ENCODE data around the gene MYNN.
"Not testable (repeated sequence)": the region's sequence is repeated elsewhere in the genome, so short reads cannot be mapped to it uniquely, and the experiment has no call there.

MYNN gene

DNA sequence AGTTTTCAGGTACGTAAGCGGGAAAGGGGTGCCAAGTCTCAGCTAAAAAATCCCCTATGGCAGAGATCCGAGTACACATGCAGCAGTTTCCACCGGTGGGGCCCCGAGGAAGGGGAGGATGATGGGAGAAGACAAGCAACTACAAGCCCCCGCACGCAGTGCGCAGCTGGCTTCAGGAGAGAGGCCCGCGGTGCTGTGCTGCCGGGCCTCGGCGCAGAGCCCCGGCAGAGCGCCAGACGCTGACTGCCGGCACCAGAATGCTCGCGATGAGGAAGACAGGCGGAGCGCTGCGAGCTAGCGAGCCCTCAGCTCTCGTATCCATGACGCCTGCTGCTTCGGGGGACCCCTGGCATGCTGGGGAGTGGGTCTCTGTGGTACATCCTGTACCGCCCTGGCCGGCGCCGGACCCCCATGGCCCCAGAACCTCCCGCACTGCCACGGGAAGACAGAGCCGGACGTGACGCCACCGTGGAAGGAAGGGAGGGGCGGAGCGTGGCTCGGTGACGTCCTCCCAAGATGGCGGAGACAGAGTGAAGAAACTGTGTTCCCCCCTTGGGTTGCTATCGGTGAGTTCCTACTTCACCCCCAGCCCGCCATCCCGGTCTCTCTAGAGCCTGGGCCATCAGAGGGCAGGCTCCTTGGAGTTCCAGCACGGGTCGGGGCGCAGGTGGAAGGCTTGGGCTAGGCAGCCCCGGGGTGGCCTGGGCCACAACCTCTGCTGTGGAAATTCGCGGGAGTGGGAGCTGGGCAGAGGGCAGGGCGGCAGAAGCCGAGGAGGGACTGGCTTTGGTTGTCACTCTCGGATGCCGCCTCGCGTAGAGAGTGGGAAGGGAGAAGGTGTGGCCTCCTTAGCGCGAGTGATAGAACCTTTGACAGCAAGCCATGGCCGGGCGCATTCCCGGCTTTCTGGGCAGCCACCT is at the start of gene MYNN:
TSS of gene MYNN (plus strand) at position 500 of the 920 bp plus-strand sequence. CDS start 900 bp downstream, outside the sequence.
- H3K36me3 Mint-ChIP-seq = peaks cover 31% of the 10 kb centered on the region
- peak within 1 kb of the TSS; percentile 98 for H3K4me3 Mint-ChIP-seq
- H3K27ac Mint-ChIP-seq = peak within 1 kb of the TSS; percentile 100
- H3K4me1 Mint-ChIP-seq = peaks cover 49% of the 10 kb centered on the region
- no peaks in the 10 kb centered on the region for H3K9me3 Mint-ChIP-seq
- peak; percentile 96 for DNase-seq
- H3K27me3 Mint-ChIP-seq = peaks cover 11% of the 10 kb centered on the region
- CTCF ChIA-PET = interaction anchor here (1.1 to 1.6 kb wide), 2 partner anchors 39 to 266 kb away, joined by 3 to 6 read pairs; partner anchors contain the start of genes LRRC34 and LRRIQ4

DNA sequence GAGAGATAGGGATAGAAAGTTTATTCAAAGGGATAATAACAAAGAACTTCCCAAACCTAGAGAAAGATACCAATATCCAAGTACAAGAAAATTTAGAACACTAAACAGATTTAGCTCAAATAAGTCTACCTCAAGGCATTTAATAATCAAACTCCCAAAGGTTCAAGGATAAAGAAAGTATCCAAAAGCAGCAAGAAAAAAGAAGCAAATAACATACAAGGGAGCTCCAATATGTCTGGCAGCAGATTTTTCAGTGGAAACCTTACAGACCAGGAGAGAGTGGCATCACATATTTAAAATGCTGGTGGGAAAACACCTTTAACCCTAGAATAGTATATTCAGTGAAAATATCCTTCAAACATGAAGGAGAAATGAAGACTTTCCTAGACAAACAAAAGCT is 41.3 kb upstream of the MYNN start:
- H3K36me3 Mint-ChIP-seq, CTCF ChIA-PET, DNase-seq, H3K4me1 Mint-ChIP-seq, H3K27ac Mint-ChIP-seq, H3K4me3 Mint-ChIP-seq: not testable (repeated sequence)
- Mint-ChIP-seq H3K27me3 (peaks cover 16% of the 10 kb centered on the region), H3K9me3 (peaks cover 13% of the 10 kb centered on the region)

DNA sequence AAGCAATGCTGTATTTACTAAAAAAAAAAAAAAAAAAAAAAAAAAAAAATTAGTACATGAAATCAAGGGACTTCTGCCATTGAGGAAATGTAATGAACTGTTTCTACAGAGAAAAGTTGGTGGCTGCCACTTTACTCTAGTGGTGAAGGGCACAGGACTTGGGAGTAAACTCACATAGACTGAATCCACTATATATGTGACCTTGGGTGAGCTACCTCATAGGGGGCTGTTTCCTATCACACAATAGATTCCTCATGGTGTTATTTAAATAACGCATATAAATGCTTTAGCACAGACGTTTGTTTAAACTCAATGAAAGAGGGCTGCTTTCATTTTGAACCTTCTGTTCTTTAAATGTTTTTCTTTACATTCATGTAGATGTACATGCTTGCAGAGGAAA is 34.1 kb upstream of the MYNN start:
- H3K27me3 Mint-ChIP-seq = no peaks in the 10 kb centered on the region
- peaks cover 6% of the 10 kb centered on the region for H3K9me3 Mint-ChIP-seq
- H3K27ac Mint-ChIP-seq = no peak overlapping the region
- H3K4me3 Mint-ChIP-seq = no peak overlapping the region
- CTCF ChIA-PET = no interaction called here
- H3K36me3 Mint-ChIP-seq = no peaks in the 10 kb centered on the region
- H3K4me1 Mint-ChIP-seq = no peaks in the 10 kb centered on the region
- DNase-seq = no peak

DNA sequence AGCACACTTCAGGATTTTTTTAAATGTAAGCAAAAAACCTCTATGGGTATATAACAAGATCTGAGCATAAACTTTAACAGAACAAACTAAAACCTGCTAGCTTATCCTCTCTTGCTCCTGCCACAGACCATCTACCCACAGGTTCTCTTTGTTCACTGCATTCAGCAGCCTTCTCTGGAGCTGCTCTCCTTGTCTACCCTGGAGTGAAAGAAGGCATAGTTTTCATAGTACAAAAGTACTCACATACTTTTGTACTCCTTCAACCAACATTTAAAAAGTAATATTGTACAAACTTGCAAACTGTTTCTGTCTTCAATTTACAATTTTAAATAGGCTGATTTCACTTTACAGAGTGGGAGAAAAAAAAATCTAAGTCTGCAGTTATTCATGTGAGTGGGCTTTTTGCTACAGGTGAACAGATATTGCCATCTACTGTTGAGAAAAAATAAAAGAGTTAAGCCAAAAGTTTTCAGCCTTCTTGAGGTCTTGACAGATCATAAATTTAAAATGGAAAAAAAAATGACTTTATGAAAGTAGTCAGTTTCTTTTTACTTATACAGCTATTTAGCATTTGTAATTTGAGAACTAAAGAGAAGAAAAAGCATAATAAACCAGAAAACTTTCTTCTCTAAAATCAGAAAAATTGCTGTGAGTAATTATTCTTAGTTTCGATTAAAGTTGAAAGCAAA is 28.7 kb upstream of the MYNN start:
- H3K9me3 Mint-ChIP-seq = no peaks in the 10 kb centered on the region
- CTCF ChIA-PET = interaction anchor here (1.0 to 2.4 kb wide), 3 partner anchors 74 to 595 kb away, joined by 3 to 11 read pairs (median 6); no protein-coding TSS in a partner anchor

DNA sequence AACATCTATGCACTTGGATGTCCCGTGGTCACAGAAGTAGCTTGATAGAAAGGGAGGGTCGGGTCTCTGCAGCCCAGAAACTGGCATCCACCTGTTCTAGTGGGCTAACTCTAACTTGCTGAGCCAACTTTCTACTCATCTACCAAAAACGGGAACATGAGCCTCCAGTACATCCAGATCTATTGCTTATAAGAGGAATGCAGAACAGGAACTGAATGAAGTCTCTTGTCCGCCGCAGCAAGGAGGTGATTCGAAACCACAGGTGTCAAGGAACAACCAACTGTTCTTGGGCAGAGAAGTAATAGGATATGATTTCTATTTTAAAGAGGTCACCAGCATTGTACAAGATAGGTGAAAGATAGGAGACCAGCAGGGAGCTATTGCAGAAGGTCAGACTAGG is 26.3 kb upstream of the MYNN start:
- Mint-ChIP-seq H3K36me3 (no peaks in the 10 kb centered on the region), H3K9me3 (no peaks in the 10 kb centered on the region), H3K27ac (no peak overlapping the region), H3K4me3 (no peak overlapping the region), H3K27me3 (peaks cover 26% of the 10 kb centered on the region), H3K4me1 (peaks cover 7% of the 10 kb centered on the region)
- no peak for DNase-seq
- CTCF ChIA-PET = no interaction called here

More for the DNA sequence above, 28.7 kb upstream of the MYNN start:
- H3K36me3 Mint-ChIP-seq = no peaks in the 10 kb centered on the region
- H3K4me3 Mint-ChIP-seq = no peak overlapping the region
- H3K27me3 Mint-ChIP-seq = peaks cover 17% of the 10 kb centered on the region
- H3K27ac Mint-ChIP-seq = no peak overlapping the region
- DNase-seq = no peak
- H3K4me1 Mint-ChIP-seq = peaks cover 7% of the 10 kb centered on the region

DNA sequence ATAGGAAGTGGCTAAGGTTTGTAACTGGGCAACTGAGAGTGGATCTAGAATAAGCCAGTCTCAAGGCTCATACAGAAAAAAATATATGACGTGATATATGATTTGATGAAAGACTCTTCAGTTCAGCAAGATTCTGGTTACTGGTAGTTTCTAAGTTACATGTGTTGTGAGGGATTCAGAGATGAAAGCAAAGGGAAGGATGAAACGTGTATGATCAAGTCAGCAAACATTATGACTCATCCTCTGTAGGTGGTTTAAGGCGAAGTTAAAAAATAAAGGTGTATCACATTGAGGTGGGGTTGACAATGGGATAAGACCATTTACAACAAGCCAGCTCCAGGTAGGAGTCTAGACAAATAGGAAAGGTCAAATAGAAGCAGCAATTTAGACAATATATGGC is 24.5 kb upstream of the MYNN start:
- Mint-ChIP-seq H3K36me3 (no peaks in the 10 kb centered on the region), H3K4me1 (peaks cover 7% of the 10 kb centered on the region), H3K9me3 (no peaks in the 10 kb centered on the region), H3K27ac (no peak overlapping the region), H3K4me3 (no peak overlapping the region), H3K27me3 (peaks cover 33% of the 10 kb centered on the region)
- CTCF ChIA-PET = no interaction called here
- no peak for DNase-seq

DNA sequence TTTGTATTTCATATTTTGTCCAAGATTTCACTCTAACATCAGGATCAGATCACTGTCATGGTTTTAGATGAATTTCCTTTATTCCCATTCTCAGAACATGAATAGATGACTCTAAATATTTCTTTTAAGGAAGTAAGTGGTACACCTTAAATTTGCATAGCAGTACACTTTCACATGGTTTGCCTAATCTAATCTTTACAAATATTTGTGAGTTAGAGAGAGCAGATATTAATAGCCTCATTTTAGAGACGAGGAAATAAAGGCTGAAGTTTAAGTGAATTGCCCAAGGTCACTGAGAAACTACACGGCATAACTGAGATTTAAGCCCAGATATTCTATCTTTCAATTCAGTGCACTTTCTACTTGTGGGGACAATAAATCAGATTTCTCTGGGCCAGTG is 22.5 kb upstream of the MYNN start:
- Mint-ChIP-seq H3K4me3 (no peak overlapping the region), H3K9me3 (no peaks in the 10 kb centered on the region)
- CTCF ChIA-PET = no interaction called here

DNA sequence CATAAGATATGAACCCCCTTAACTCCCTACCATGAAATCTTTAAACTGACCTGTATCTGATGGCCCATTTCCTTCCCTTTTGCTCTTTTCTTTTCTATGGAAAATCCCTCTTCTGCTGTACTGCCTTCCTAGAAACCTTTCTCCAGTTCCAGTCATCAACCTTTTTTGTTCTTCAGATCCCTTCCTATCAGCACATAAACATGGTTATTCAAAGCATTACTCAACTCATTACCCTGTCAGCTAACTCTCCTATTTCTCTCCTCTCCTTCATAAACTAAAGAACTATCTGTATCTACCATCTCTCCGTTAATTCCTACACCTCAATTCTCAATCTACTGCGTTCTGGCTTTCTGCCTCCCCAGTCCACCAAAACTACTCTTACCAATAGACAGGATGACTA is 21.3 kb upstream of the MYNN start:
- Mint-ChIP-seq H3K27ac (no peak overlapping the region), H3K36me3 (no peaks in the 10 kb centered on the region), H3K9me3 (no peaks in the 10 kb centered on the region), H3K4me1 (peaks cover 7% of the 10 kb centered on the region), H3K27me3 (peaks cover 32% of the 10 kb centered on the region), H3K4me3 (no peak overlapping the region)
- CTCF ChIA-PET = no interaction called here
- DNase-seq = no peak

More for the DNA sequence above, 22.5 kb upstream of the MYNN start:
- no peaks in the 10 kb centered on the region for H3K36me3 Mint-ChIP-seq
- no peak for DNase-seq
- H3K4me1 Mint-ChIP-seq = peaks cover 7% of the 10 kb centered on the region
- no peak overlapping the region for H3K27ac Mint-ChIP-seq
- H3K27me3 Mint-ChIP-seq = peaks cover 37% of the 10 kb centered on the region

DNA sequence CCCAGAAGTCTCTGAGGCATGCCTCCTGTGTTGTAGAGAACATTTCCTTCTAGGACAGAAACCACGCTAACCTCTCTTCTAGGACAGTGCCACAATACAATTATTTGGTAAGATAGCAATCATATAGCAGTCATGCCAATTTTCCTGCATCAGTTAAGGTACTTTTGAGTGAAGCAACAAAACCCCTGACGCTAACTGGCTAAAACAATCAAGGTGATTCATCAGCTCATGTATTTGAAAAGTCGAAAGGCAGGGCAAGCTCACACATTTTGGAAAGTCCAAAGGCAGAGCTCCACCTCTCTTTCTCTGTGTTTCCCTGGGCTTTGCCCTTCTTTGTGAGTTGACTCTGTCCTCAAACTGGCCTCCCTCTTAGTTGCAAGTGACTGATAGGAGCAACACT is 18.5 kb upstream of the MYNN start:
- CTCF ChIA-PET = interaction anchor here (0.6 kb wide), 1 partner anchor 13 kb away, joined by 4 read pairs; no protein-coding TSS in a partner anchor
- no peak for DNase-seq
- Mint-ChIP-seq H3K9me3 (no peaks in the 10 kb centered on the region), H3K27me3 (peaks cover 23% of the 10 kb centered on the region), H3K4me3 (no peak overlapping the region), H3K4me1 (peaks cover 13% of the 10 kb centered on the region), H3K36me3 (no peaks in the 10 kb centered on the region), H3K27ac (no peak overlapping the region)

DNA sequence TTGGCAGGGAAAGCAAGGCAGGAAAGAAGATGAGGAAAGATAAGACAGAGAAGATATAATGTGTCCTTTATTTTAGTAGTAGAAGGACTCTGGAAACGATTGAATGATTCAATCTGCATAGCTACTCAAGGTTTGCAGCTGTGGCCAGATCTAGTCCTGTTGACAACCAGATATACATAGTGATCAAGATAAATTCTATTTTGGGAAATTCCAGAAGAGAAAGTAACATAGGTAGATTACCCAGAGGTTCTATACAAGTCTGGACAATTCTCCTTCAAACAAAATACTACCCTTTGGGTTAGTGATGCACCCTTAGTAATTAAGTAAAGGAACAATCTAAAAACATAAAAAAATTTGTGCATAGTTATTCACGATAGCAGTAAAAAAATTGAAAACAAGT is 17.7 kb upstream of the MYNN start:
- H3K4me1 Mint-ChIP-seq = peaks cover 15% of the 10 kb centered on the region
- H3K9me3 Mint-ChIP-seq = no peaks in the 10 kb centered on the region
- no peak overlapping the region for H3K4me3 Mint-ChIP-seq
- CTCF ChIA-PET = no interaction called here
- H3K27me3 Mint-ChIP-seq = peaks cover 17% of the 10 kb centered on the region
- DNase-seq = no peak
- no peaks in the 10 kb centered on the region for H3K36me3 Mint-ChIP-seq
- no peak overlapping the region for H3K27ac Mint-ChIP-seq

DNA sequence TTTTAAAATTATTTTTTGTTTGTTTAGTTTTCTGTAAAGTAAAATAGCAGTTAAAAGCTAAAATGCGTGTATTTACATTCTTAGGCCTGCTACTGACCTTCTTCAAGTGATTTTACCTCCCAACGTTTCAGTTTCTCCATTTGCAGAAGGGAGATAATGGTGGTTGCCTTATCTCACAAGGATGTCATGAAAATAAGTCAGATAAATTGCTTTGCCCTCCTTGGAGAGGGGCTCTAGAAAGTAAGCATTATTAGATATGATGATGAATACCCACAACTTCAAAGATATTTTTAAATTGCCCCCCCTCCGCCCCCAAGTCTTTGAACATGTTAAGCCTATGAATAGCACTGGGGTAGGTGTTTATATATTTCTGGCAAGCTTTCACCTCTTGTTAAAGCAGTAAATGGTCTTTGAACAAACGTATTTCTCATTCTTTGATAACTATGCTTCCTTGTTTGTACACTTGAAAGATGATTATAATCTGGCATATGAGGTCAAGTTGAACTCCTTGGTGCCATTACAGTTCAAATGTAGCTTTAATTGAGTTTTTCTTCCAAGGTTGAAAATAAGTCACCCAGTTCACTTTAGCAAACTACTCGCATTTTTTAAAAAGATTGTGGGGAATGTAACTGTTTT is 14.7 kb upstream of the MYNN start:
- H3K36me3 Mint-ChIP-seq = no peaks in the 10 kb centered on the region
- H3K27ac Mint-ChIP-seq = no peak overlapping the region
- peaks cover 24% of the 10 kb centered on the region for H3K4me1 Mint-ChIP-seq
- DNase-seq = no peak
- CTCF ChIA-PET = no interaction called here
- peaks cover 7% of the 10 kb centered on the region for H3K27me3 Mint-ChIP-seq
- H3K9me3 Mint-ChIP-seq = no peaks in the 10 kb centered on the region
- no peak overlapping the region for H3K4me3 Mint-ChIP-seq

DNA sequence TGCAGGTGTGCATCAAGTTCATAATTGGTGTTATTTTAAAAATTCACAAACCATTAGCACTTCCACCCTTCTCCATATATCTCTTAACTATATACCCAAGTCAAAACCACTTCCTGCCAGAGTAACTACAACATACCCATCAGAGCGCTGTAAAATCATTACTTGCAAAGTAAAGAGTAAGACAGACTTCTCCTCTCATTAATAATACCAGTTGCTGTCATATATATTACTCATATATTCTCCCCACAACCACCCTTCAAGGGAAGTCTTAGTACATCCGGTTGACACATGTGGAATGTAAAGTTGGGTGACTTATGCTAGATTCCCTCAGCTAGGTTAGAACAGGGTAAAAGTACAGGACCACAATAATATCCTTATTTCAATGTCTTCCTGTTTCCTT is 13.9 kb upstream of the MYNN start:
- H3K4me3 Mint-ChIP-seq = peak overlapping the region; percentile 0
- no peak for DNase-seq
- peak overlapping the region; percentile 13 for H3K27ac Mint-ChIP-seq
- H3K27me3 Mint-ChIP-seq = peaks cover 2% of the 10 kb centered on the region
- H3K36me3 Mint-ChIP-seq = peaks cover 1% of the 10 kb centered on the region
- peaks cover 32% of the 10 kb centered on the region for H3K4me1 Mint-ChIP-seq
- CTCF ChIA-PET = no interaction called here
- H3K9me3 Mint-ChIP-seq = no peaks in the 10 kb centered on the region

DNA sequence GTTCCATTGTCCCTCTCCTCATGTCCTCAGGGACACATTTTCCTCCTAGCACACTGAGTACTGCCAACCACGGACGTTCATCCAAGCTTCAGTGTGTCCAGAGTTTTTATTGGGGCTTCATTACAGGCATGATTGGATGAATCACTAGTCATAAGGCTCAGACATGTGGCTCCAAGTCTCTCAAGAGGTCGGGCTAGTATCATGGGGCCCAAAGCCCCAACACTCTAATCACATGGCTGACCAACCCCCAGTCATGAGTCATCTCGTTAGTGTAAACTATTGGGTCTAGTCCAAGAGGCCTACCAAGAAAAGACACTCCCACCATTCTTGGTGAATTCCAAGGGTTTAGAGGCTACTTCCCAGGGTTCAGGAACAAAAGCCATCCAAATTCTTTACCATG is 12.7 kb upstream of the MYNN start:
- CTCF ChIA-PET = interaction anchor here (0.6 to 1.3 kb wide), 3 partner anchors 15 to 1051 kb away, joined by 3 to 4 read pairs (median 3); no protein-coding TSS in a partner anchor
- H3K27me3 Mint-ChIP-seq = no peaks in the 10 kb centered on the region
- no peak overlapping the region for H3K27ac Mint-ChIP-seq
- DNase-seq = no peak
- no peaks in the 10 kb centered on the region for H3K9me3 Mint-ChIP-seq
- H3K4me1 Mint-ChIP-seq = peaks cover 39% of the 10 kb centered on the region
- H3K4me3 Mint-ChIP-seq = no peak overlapping the region
- H3K36me3 Mint-ChIP-seq = peaks cover 3% of the 10 kb centered on the region

DNA sequence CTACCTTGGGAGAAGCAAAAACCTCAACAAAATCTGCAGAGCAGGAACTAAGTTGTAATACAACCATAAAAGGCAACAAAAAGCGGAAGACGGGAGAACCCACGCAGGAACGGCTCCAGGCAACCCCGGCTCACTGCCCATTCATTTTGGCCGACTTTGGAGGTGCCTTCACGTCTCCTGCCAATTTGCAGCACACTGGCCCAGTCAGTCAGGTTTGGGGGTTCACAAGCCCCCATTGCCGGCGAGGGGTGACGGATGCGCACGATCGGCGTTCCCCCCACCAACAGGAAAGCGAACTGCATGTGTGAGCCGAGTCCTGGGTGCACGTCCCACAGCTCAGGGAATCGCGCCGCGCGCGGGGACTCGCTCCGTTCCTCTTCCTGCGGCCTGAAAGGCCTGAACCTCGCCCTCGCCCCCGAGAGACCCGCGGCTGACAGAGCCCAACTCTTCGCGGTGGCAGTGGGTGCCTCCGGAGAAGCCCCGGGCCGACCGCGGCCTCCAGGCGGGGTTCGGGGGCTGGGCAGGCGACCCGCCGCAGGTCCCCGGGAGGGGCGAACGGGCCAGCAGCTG is 8.8 kb upstream of the MYNN start:
- peak overlapping the region; percentile 95 for H3K4me3 Mint-ChIP-seq
- H3K36me3 Mint-ChIP-seq = peaks cover 3% of the 10 kb centered on the region
- CTCF ChIA-PET = interaction anchor here (1.0 to 1.8 kb wide), 4 partner anchors 101 to 649 kb away, joined by 3 to 10 read pairs (median 4); partner anchors contain the start of gene SEC62
- peak overlapping the region; percentile 98 for H3K27ac Mint-ChIP-seq
- no peaks in the 10 kb centered on the region for H3K9me3 Mint-ChIP-seq
- peak; percentile 66 for DNase-seq
- H3K27me3 Mint-ChIP-seq = peaks cover 7% of the 10 kb centered on the region
- peaks cover 39% of the 10 kb centered on the region for H3K4me1 Mint-ChIP-seq

Measured in activated naive CD4-positive, alpha-beta T cell treated with anti-CD3 and anti-CD28 coated beads, Interleukin-2, amount 10 ng/mL, durations not matched to agents 7 days and 5 days (primary cell).